GM12878 (cell line): ENCODE data around the gene TDP2.

ENCODE experiments used
- CHD2 ChIP-seq: IDR thresholded peaks from 2 replicates; pipeline ENCODE4 v1.6.1; 2011; ENCODE audit warnings: low read depth, low read length, improper control_type of control experiment, borderline replicate concordance
- FOXM1 ChIP-seq: IDR thresholded peaks from 2 replicates; pipeline ENCODE4 v1.6.1; 2012; ENCODE audit warnings: low read depth, mild to moderate bottlenecking, inconsistent platforms, low read length, moderate library complexity
- HDAC2 ChIP-seq: fragments of 200-600 bp; sonication (generic); IDR thresholded peaks from 2 replicates; pipeline ENCODE4 v1.6.1; 2017
- HDAC6 ChIP-seq: fragments of 200-600 bp; sonication (generic); IDR thresholded peaks from one replicate; pipeline ENCODE4 v1.8.0; 2017; ENCODE audit warnings: antibody characterized with exemption; ENCODE audit not compliant: unreplicated experiment
- JUNB ChIP-seq: IDR thresholded peaks from 2 replicates; pipeline ENCODE4 v1.6.1; 2016; ENCODE audit warnings: antibody characterized with exemption, mild to moderate bottlenecking
- LARP7 ChIP-seq: fragments of 450-650 bp; IDR thresholded peaks from 2 replicates; pipeline ENCODE4 v1.6.1; 2017; ENCODE audit warnings: mild to moderate bottlenecking
- MXI1 ChIP-seq: fragments of 150-350 bp; IDR thresholded peaks from 2 replicates; pipeline ENCODE4 v1.6.1; 2011; ENCODE audit warnings: low read depth, mild to moderate bottlenecking, inconsistent platforms, low read length, improper control_type of control experiment
- MYC ChIP-seq: IDR thresholded peaks from 2 replicates; pipeline ENCODE4 v1.6.1; 2011; ENCODE audit warnings: mild to moderate bottlenecking, low read length, moderate library complexity, inconsistent platforms; ENCODE audit not compliant: insufficient read depth, insufficient replicate concordance, insufficient read length, severe bottlenecking
- NR2C2 ChIP-seq: IDR thresholded peaks from 2 replicates; pipeline ENCODE4 v1.6.1; 2011; ENCODE audit warnings: borderline replicate concordance, low read depth; ENCODE audit not compliant: control insufficient read depth, insufficient read length
- POLR2A ChIP-seq: IDR thresholded peaks from 2 replicates; pipeline ENCODE4 v1.6.1; 2011; ENCODE audit warnings: low read depth, mild to moderate bottlenecking, low read length
- POLR2AphosphoS5 ChIP-seq: IDR thresholded peaks from 2 replicates; pipeline ENCODE4 v1.6.1; 2011; ENCODE audit warnings: mild to moderate bottlenecking, low read length, inconsistent platforms
- TF ChIP-seq, protein P1 (sequence below), 3 experiments: IDR thresholded peaks in 2 of 3; conservative IDR thresholded peaks in 1 of 3; 2 replicates each; pipeline ENCODE4 v1.5.1; 2011; ENCODE audit warnings: low read depth in 3 of 3, low read length in 3 of 3, mild to moderate bottlenecking in 3 of 3, control low read depth in 2 of 3, moderate library complexity in 2 of 3, inconsistent platforms in 1 of 3, mixed read lengths in 1 of 3; ENCODE audit not compliant: control insufficient read depth in 2 of 3, insufficient read depth in 1 of 3; ENCODE audit errors: extremely low read depth in 1 of 3
- TF ChIP-seq, protein P2 (sequence below): fragments of 450-650 bp; IDR thresholded peaks from 2 replicates; pipeline ENCODE4 v1.6.1; 2017; ENCODE audit warnings: mild to moderate bottlenecking
- TF ChIP-seq, protein P3 (sequence below): fragments of 150-350 bp; IDR thresholded peaks from 2 replicates; pipeline ENCODE4 v1.6.1; 2016; ENCODE audit warnings: low read depth, low read length

DNA sequence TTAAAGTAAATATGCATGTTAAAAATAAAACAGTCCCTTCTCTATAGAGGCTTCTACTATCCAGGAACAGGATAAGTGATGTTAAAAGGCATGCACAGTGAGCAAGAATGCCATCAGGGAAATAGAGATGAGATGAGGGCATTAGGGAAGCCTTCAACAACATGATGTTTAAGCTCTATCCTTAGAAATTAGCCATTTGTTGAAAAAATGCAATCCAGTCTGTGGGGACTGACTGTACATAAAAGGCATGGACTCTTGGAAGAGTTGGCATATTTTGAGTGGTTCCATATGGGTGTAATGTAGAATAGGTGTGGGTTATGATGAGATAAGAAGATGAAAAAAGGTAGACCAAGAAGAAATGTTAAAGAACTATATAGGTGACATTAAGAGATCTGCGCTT lies 26.5 kb downstream of the TDP2 start:
- TF ChIP-seq, protein P1, sequence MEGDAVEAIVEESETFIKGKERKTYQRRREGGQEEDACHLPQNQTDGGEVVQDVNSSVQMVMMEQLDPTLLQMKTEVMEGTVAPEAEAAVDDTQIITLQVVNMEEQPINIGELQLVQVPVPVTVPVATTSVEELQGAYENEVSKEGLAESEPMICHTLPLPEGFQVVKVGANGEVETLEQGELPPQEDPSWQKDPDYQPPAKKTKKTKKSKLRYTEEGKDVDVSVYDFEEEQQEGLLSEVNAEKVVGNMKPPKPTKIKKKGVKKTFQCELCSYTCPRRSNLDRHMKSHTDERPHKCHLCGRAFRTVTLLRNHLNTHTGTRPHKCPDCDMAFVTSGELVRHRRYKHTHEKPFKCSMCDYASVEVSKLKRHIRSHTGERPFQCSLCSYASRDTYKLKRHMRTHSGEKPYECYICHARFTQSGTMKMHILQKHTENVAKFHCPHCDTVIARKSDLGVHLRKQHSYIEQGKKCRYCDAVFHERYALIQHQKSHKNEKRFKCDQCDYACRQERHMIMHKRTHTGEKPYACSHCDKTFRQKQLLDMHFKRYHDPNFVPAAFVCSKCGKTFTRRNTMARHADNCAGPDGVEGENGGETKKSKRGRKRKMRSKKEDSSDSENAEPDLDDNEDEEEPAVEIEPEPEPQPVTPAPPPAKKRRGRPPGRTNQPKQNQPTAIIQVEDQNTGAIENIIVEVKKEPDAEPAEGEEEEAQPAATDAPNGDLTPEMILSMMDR (IDR thresholded peaks at IDR 0.05 in 2 of 3, conservative IDR thresholded peaks at IDR 0.05 in 1 of 3; ENCODE audit: control insufficient read depth in 2 of 3, extremely low read depth in 1 of 3, insufficient read depth in 1 of 3, low read depth in 3 of 3, low read length in 3 of 3), result no peak
- TF ChIP-seq CHD2, result no peak
- no peak for TF ChIP-seq MXI1
- TF ChIP-seq NR2C2, result no peak
- no peak for TF ChIP-seq LARP7
- no peak for TF ChIP-seq POLR2A
- TF ChIP-seq MYC, result no peak
- TF ChIP-seq, protein P2, sequence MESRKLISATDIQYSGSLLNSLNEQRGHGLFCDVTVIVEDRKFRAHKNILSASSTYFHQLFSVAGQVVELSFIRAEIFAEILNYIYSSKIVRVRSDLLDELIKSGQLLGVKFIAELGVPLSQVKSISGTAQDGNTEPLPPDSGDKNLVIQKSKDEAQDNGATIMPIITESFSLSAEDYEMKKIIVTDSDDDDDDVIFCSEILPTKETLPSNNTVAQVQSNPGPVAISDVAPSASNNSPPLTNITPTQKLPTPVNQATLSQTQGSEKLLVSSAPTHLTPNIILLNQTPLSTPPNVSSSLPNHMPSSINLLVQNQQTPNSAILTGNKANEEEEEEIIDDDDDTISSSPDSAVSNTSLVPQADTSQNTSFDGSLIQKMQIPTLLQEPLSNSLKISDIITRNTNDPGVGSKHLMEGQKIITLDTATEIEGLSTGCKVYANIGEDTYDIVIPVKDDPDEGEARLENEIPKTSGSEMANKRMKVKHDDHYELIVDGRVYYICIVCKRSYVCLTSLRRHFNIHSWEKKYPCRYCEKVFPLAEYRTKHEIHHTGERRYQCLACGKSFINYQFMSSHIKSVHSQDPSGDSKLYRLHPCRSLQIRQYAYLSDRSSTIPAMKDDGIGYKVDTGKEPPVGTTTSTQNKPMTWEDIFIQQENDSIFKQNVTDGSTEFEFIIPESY, result no peak
- TF ChIP-seq HDAC2, result no peak
- TF ChIP-seq FOXM1, result no peak
- TF ChIP-seq POLR2AphosphoS5, result no peak
- no peak for TF ChIP-seq HDAC6
- TF ChIP-seq, protein P3, sequence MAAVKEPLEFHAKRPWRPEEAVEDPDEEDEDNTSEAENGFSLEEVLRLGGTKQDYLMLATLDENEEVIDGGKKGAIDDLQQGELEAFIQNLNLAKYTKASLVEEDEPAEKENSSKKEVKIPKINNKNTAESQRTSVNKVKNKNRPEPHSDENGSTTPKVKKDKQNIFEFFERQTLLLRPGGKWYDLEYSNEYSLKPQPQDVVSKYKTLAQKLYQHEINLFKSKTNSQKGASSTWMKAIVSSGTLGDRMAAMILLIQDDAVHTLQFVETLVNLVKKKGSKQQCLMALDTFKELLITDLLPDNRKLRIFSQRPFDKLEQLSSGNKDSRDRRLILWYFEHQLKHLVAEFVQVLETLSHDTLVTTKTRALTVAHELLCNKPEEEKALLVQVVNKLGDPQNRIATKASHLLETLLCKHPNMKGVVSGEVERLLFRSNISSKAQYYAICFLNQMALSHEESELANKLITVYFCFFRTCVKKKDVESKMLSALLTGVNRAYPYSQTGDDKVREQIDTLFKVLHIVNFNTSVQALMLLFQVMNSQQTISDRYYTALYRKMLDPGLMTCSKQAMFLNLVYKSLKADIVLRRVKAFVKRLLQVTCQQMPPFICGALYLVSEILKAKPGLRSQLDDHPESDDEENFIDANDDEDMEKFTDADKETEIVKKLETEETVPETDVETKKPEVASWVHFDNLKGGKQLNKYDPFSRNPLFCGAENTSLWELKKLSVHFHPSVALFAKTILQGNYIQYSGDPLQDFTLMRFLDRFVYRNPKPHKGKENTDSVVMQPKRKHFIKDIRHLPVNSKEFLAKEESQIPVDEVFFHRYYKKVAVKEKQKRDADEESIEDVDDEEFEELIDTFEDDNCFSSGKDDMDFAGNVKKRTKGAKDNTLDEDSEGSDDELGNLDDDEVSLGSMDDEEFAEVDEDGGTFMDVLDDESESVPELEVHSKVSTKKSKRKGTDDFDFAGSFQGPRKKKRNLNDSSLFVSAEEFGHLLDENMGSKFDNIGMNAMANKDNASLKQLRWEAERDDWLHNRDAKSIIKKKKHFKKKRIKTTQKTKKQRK, result no peak
- no peak for TF ChIP-seq JUNB
